HG03521 (cell line): ENCODE results near the gene KCNAB1.
A peak's percentile ranks its signal among the peaks of the same experiment; 100 is the strongest.

ENCODE experiments used
- ATAC-seq: cut with Tn5 transposase; IDR thresholded peaks from one replicate; pipeline ENCODE4 v1.9.1; 2021; ENCODE audit warnings: mild to moderate bottlenecking, moderate library complexity; ENCODE audit not compliant: unreplicated experiment

The KCNAB1 gene

GRCh38 chr3:156478891-156479290, 358.5 kb downstream of the KCNAB1 start:
- ATAC-seq: no peak

GRCh38 chr3:156479604-156480003, 359.2 kb downstream of the KCNAB1 start:
- no peak for ATAC-seq

- ATAC-seq: no peak
Measured at GRCh38 chr3:156480949-156481348, 360.6 kb downstream of the KCNAB1 start.

- no peak for ATAC-seq
Measured at GRCh38 chr3:156483002-156483401, 362.6 kb downstream of the KCNAB1 start.

GRCh38 chr3:156483426-156483825, 363.0 kb downstream of the KCNAB1 start:
- ATAC-seq: peak; percentile 89

GRCh38 chr3:156483961-156484787, 363.8 kb downstream of the KCNAB1 start:
- peak; percentile 73 for ATAC-seq

- no peak for ATAC-seq
Measured at GRCh38 chr3:156488767-156489166, 368.4 kb downstream of the KCNAB1 start.

- no peak for ATAC-seq
Measured at GRCh38 chr3:156489462-156489911, 369.1 kb downstream of the KCNAB1 start.

GRCh38 chr3:156491192-156491591, 370.8 kb downstream of the KCNAB1 start:
- ATAC-seq: no peak

GRCh38 chr3:156492801-156493261, 372.5 kb downstream of the KCNAB1 start:
- no peak for ATAC-seq

GRCh38 chr3:156493887-156494286, 373.5 kb downstream of the KCNAB1 start:
- ATAC-seq: no peak

GRCh38 chr3:156495816-156496215, 375.4 kb downstream of the KCNAB1 start:
- ATAC-seq: no peak

GRCh38 chr3:156497326-156497725, 376.9 kb downstream of the KCNAB1 start:
- no peak for ATAC-seq

- ATAC-seq: no peak
Measured at GRCh38 chr3:156498307-156498706, 377.9 kb downstream of the KCNAB1 start.

- no peak for ATAC-seq
Measured at GRCh38 chr3:156507285-156507684, 386.9 kb downstream of the KCNAB1 start.

GRCh38 chr3:156509189-156510174, 389.1 kb downstream of the KCNAB1 start:
- ATAC-seq: no peak

- ATAC-seq: no peak
Measured at GRCh38 chr3:156511987-156512677, 391.8 kb downstream of the KCNAB1 start.

- no peak for ATAC-seq
Measured at GRCh38 chr3:156513619-156514018, 393.2 kb downstream of the KCNAB1 start.

GRCh38 chr3:156516284-156516683, 395.9 kb downstream of the KCNAB1 start:
- no peak for ATAC-seq

GRCh38 chr3:156516961-156517360, 396.6 kb downstream of the KCNAB1 start:
- no peak for ATAC-seq

GRCh38 chr3:156518726-156519125, 398.3 kb downstream of the KCNAB1 start:
- ATAC-seq: no peak
